GM12875 (cell line): ENCODE results near the gene TRIM44.

ENCODE experiments used
- H3K4me3 ChIP-seq: one replicate; pipeline ENCODE4 v1.5.1; 2011; ENCODE audit warnings: low read depth, low read length, control low read depth
- TF ChIP-seq, protein P1 (sequence below): IDR thresholded peaks from 2 replicates; pipeline ENCODE4 v1.5.1; 2011; ENCODE audit warnings: low read depth, mild to moderate bottlenecking, control low read depth, inconsistent platforms, low read length, moderate library complexity, borderline replicate concordance; ENCODE audit not compliant: insufficient read depth

The TRIM44 gene

DNA sequence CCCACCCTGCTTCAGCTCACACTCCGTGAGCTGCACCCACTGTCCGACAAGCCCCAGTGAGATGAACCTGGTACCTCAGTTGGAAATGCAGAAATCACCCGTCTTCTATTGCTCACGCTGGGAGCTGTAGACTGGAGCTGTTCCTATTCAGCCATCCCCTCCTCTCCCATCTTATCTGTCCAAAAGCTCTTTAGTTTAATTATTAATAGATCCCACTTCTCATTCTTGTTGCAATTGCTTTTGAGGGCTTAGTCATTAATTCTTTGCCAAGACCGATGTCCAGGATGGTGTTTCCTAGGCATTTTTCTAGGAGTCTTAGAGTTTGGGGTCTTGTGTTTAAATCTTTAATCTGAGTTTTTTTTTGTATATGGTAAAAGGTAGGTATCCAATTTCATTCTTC lies 116.8 kb downstream of the TRIM44 start:
- H3K4me3 ChIP-seq = no peak overlapping the region
- TF ChIP-seq, protein P1, sequence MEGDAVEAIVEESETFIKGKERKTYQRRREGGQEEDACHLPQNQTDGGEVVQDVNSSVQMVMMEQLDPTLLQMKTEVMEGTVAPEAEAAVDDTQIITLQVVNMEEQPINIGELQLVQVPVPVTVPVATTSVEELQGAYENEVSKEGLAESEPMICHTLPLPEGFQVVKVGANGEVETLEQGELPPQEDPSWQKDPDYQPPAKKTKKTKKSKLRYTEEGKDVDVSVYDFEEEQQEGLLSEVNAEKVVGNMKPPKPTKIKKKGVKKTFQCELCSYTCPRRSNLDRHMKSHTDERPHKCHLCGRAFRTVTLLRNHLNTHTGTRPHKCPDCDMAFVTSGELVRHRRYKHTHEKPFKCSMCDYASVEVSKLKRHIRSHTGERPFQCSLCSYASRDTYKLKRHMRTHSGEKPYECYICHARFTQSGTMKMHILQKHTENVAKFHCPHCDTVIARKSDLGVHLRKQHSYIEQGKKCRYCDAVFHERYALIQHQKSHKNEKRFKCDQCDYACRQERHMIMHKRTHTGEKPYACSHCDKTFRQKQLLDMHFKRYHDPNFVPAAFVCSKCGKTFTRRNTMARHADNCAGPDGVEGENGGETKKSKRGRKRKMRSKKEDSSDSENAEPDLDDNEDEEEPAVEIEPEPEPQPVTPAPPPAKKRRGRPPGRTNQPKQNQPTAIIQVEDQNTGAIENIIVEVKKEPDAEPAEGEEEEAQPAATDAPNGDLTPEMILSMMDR = no peak

DNA sequence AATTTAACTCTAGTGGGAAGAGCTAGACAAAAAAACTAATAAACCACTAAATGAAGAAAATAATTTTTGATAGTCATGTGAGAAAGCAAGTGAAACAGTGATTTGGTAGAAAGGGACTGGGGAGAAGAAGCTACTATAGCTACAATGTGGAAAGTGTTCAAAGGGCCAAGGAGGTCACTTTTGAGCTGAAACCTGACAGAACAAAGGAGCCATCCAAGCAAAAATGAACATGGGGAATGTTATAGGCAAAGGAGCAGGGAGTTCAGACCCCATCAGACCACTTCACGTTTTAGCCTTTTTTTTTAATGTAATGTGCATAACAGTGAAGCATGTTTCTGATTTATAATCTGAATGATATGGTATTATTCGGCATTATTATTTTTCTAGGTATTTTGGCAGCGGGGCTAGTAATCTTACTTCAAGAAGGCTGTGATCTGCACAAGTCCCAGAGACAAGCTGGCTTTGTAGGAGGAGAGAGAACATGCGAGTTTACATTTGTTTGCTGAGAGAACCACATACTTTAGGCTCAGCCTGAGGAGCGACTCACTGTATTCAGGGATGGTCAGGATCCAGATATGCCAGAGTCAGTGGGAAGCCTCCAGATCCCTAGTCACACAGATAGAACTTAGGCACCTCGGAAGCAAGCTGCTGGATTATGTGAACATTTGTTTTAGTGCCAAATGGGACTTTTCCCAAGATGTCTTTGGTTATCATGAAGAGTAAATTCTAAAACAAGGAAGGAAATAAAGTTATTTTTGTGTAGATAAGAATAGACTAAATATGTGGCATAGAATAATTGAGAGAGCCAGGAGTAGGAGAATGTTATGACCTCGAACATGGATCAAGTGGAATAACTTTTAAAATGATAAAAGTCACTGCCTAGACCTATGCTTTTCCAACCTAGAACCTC lies 118.6 kb downstream of the TRIM44 start:
- TF ChIP-seq, protein P1 = no peak

DNA sequence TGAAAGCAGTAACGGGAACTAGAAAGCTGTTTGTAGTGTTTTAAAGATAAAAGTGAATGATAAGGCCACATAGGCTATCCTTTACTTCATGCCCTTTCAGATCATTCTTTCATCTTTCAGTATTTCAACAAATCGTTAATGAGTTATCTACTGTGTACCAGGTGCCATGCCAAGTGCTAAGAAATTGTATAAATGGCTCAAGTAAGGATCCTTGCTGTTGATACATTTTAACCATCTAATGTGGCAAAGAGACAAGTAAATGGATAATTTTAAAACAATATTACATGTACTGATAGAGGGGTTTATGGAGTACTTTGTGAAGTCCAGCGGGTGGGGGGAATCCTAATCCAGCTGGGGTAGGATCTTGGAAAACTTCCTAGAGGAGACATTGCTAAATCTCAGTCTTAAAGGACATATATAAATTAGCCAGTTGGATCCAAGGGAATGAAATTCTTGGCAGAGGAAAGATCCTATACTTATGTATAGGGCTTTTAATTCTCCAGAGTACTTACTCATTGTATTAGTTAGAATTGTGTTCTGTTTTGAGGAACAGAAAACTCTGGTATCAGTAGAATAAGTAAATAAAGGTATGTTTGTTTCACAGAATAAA lies 119.4 kb downstream of the TRIM44 start:
- no peak overlapping the region for H3K4me3 ChIP-seq
- TF ChIP-seq, protein P1 = no peak

More for the DNA sequence above, 118.6 kb downstream of the TRIM44 start:
- no peak overlapping the region for H3K4me3 ChIP-seq

DNA sequence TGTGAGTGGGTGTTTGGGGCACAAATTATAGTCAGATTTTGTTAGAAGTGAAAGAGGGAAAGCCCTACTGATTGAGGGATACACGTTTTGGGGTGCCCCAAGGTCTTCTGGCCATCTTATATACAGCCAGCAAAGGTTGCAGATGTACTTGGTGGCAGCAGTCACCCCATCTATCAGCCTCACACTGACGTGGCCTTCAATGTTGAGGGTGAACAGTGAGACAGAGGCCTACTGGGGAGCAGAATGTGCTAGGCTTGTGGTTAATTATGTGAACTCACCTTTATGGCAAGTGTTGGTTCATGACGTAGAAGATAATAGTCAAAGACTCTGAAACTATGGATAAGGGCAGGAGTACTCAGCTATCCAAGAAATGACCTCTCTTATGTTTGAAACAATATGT lies 121.2 kb downstream of the TRIM44 start:
- no peak overlapping the region for H3K4me3 ChIP-seq
- TF ChIP-seq, protein P1 = no peak

DNA sequence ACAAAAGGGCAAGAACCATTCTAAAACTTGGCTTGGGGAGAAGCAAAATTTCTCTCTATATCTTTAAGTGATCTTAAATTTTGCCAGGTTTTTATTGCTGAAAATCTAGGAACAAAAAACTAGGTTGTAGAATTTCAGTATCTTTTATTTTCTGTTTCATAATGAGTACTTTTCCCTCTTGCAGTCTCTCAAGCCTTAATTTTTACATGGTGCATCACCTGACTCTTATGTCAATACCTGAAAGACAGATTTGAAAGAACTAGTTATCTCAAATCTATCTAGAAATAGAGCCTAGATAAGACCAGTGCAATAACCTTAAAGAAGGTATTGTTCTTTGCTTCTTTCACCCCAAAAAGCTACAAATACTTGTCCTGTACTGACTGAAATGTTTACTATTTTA lies 122.1 kb downstream of the TRIM44 start:
- TF ChIP-seq, protein P1 = no peak
- H3K4me3 ChIP-seq = no peak overlapping the region

DNA sequence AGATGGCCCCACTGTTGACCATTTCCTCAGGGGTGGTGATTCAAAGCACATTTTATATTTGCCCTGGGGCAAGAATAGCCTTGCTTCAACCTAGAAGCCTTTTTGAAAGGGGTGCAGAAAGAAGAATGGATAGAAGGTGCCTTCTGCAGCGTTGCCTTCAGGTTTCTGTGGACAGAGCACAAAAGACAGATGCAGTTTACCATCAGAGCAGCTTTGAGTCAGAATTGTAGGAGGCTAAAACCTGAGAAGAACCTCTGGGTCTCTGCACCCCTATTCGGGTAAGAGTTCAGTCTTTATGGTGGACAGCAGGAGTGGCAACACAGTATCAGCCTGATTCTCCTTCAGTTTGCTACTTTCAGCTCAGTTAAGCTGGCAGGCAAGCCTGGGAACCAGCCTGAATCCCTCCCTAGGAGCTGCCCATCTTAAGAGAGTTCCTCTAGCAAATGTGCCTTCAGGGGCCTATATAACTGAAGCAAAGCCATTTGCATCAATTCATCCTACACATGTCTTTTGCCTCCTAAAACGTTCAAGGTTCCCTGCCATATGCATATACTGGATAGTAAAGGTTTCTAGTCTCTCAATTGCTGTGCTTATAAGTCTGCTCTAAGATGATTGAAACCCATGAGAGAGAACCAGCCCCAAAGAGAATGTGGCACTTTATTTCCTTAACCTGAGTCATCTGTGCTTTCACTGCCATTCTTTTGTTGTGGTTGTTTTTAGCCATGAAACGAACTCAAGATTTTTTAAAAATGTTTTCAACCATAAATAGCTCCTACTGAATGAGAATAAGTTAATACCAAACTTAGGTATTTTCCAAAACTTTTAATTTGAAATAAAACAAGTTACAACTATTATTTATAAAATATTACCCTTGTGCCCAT lies 123.0 kb downstream of the TRIM44 start:
- H3K4me3 ChIP-seq = no peak overlapping the region
- TF ChIP-seq, protein P1 = no peak
